22Rv1 (cell line): ENCODE results near the gene ABCA5.

Experiments
- H3K27ac ChIP-seq: fragments of 450-650 bp; 2 replicates; pipeline ENCODE4 v1.5.1; 2017
- ZFX ChIP-seq: fragments of 450-650 bp; IDR thresholded peaks from 2 replicates; pipeline ENCODE4 v1.6.1; 2017; ENCODE audit warnings: antibody characterized with exemption, borderline replicate concordance
- TF ChIP-seq, protein P1 (sequence below): fragments of 450-650 bp; IDR thresholded peaks from 2 replicates; pipeline ENCODE4 v1.5.1; 2017; ENCODE audit warnings: mild to moderate bottlenecking

ABCA5 gene

DNA sequence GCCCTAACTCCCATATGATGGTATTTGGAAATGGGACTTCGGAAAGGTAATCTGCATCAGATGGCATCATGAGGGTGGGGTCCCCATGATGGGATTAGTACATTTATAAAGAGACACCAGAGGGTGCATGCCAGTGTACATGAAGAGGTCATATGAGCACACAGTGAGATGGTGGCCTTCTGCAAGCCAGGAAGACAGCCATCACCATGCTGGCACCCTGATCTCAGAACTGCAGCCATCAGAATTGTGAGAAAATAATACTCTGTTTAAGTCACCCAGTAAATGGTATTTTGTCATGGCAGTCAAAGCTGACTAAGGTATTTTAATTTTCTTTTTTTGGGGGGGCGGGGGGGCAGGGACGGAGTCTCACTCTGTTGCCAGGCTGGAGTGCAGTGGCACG, 51.2 kb downstream of the ABCA5 start:
- no peak overlapping the region for H3K27ac ChIP-seq
- no peak for TF ChIP-seq ZFX
- TF ChIP-seq, protein P1, sequence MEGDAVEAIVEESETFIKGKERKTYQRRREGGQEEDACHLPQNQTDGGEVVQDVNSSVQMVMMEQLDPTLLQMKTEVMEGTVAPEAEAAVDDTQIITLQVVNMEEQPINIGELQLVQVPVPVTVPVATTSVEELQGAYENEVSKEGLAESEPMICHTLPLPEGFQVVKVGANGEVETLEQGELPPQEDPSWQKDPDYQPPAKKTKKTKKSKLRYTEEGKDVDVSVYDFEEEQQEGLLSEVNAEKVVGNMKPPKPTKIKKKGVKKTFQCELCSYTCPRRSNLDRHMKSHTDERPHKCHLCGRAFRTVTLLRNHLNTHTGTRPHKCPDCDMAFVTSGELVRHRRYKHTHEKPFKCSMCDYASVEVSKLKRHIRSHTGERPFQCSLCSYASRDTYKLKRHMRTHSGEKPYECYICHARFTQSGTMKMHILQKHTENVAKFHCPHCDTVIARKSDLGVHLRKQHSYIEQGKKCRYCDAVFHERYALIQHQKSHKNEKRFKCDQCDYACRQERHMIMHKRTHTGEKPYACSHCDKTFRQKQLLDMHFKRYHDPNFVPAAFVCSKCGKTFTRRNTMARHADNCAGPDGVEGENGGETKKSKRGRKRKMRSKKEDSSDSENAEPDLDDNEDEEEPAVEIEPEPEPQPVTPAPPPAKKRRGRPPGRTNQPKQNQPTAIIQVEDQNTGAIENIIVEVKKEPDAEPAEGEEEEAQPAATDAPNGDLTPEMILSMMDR = no peak

DNA sequence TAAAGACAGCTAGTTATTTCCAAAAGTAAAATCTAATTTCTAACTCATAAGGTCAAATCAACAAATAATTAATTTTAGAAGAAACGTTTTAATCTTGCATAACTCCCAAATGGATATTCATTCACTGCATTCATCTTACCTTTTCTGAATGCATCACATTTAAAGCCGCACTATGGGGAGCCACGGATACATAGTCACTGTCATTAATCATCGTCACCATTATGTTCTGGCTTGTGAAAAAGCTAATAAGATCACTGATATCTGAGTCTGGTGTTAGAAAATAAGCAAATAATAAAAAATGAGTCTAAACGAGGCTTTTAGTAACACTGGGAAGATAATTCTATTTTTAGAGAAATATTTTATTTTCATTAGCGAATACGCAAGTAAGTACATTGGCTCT, 55.9 kb downstream of the ABCA5 start:
- no peak overlapping the region for H3K27ac ChIP-seq
- TF ChIP-seq ZFX = no peak
- TF ChIP-seq, protein P1 = no peak

DNA sequence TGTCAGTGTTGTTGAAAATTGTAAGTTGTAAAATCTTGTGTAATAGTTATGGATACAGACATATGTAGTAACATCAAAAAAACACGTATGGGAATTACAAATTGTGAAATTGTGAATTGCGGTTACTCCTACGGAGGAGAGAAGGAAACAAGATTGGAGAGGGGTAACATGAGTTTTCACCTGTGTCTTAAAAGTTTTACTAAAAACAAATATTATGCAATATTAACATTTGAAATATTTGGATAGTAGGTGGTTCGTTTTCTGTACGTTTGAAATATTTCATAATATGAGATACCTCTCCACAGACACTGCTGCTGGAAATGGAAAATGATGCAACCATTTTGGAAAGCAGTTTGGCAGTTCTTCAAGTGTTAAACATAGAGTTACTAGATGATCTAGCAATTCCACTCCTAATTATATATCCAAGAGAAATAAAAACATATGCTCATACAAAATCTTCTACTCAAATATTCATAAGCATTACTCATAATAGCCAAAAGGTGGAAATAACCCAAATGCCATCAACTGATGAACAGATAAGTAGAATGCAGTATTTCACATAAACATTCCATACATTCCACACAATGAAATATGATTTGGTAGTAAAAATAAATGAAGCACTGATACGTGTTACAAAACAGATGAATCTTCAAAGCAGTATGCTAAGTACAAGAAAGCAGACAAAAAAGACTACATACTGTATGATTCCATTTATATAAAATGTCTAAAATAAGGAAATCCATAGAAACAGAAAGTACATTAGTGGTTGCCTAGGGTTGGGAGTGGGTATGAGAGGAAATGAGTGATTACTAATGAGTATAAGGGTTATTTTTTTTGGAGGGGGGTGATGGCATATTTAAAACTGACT, 57.6 kb downstream of the ABCA5 start:
- no peak overlapping the region for H3K27ac ChIP-seq
- no peak for TF ChIP-seq ZFX
- TF ChIP-seq, protein P1 = no peak

DNA sequence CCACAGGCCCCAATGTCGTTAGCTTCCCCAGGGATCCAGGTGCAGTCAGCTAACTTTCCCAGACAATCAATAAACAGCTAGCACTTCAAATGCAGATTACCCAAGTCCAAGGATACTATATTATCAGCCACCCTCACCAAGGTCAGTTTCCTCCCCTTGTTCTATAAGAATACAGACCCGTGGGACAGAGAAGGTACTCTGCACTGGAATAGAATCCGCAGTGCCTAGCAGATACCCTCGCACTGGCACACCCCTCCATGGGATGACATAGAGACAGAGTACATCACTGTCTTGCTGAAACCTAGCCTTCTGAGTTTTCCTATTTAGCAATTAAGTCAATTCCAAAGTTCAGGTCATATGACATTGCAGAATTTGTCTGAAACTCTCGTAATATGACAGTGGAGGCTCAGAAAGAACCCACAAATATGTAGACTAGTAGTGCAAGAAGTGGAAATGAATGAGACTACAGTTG, 58.4 kb downstream of the ABCA5 start:
- no peak for TF ChIP-seq ZFX
- TF ChIP-seq, protein P1 = no peak
- H3K27ac ChIP-seq = no peak overlapping the region

DNA sequence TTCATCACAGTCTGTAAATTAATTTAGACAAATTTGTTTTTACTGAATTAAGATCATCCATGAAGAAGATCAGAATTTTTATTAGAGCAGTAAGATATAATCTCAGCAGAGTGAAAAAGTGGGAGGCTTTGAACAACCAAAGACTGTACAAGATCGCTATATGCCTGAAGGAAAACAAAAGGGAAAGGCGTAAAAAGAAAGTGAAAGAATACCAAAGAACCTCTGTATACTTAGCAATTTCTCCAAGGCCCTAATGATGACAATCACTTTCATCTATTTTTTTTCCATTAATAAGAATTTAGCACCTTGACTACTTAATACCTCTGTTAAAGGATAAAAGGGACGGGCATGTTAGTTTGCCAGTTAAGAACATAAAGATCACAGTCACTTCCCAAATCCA, 59.7 kb downstream of the ABCA5 start:
- no peak for TF ChIP-seq ZFX
- TF ChIP-seq, protein P1 = no peak
- no peak overlapping the region for H3K27ac ChIP-seq

DNA sequence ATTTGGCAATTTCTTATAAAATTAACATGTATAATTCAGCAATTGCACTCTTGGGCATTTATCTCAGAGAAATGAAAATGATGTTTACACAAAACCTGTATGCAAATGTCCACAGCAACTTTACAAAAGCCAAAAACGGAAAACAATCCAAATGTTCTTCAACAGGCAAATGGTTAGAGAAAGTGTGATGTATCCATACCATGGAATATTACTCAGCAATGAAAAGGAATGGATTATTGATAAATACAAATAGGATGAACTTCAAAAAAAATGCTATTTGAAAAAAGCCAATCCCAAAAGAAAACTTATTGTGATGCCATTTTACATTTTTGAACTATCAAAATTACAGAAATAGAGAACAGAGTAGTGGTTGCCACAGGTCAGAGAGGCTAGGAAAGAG, 61.1 kb downstream of the ABCA5 start:
- no peak overlapping the region for H3K27ac ChIP-seq
- TF ChIP-seq, protein P1 = no peak
- TF ChIP-seq ZFX = no peak

DNA sequence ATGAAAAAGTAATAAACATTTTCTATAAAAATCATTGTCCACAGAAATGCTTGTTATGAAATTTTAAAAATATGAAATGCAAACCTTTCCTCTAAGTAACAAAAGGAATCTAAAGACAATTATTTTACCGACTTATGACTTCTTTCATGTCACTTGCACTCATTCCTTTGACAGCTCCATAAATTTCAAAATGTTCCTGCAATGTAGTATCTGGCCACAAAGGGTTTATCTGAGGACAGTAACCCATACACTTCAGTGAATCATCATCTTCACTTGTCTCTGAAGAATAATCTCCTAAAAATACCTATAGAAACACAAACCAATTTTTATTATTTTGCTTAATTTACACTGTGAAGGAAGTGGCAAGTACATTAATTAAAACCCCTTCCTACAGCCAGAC, 72.7 kb downstream of the ABCA5 start:
- TF ChIP-seq, protein P1 = no peak
- TF ChIP-seq ZFX = no peak
- H3K27ac ChIP-seq = no peak overlapping the region
